Measurements from ENCODE around the gene OSBPL8. TPM values are rescaled to one million over a fixed set of nuclear protein-coding genes. Genes with fewer than 3 reads are reported as not detected.

Gene OSBPL8
- total and polyA plus RNA-seq, 3 experiments from 2014 or later = 87.3 to 113 (median 90.7) TPM

DNA sequence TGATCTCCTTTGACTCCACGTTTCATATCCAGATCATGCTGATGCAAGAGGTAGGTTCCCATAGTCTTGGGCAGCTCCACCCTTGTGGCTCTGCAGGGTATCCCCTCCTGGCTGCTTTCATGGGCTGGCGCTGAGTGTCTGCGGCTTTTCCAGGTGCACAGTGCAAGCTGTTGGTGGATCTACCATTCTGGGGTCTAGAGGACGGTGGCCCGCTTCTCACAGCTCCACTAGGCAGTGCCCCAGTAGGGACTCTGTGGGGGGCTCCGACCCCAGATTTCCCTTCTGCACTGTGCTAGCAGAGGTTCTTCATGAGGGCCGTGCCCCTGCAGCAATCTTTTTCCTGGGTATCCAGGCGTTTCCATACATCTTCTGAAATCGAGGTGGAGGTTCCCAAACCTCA, 199.3 kb downstream of the OSBPL8 start:
- POLR2A ChIA-PET = no interaction called here

DNA sequence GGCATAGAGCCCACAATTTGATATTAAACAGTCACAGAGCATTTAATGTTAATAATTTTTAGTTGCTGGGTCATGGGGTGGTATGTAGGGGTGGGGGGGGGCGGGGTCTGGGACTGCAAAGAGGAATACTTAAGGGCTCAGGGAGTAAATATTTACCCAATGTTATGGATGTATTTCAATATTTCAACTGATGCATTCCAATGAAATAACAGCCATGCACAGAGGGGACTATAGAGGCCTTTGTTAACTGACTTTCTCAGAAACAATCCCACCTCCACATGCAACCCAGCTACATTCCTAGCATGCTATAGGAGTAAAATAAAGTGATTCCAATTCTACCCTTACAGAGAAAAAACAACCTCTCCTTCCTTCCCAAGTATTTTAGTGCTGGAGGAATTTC, 203.5 kb downstream of the OSBPL8 start:
- Mint-ChIP-seq H3K27ac (peak overlapping the region in 1 of 8 donors; percentile 12), H3K4me1 (no peaks in the 10 kb centered on the region), H3K4me3 (no peak overlapping the region), H3K36me3 (peaks cover 5 to 53% (median 13%) of the 10 kb centered on the region in 3 donors), H3K9me3 (no peaks in the 10 kb centered on the region), H3K27me3 (peaks cover 0 to 1% of the 10 kb centered on the region in 2 donors)
- Histone ChIP-seq H3K9me3 (ENCODE audit: low read length) (no peaks in the 10 kb centered on the region), H3K4me1 (ENCODE audit: insufficient read depth, low read length) (no peaks in the 10 kb centered on the region), H3K4me3 (ENCODE audit: low read length) (no peak overlapping the region), H3K27ac (ENCODE audit: low read depth, low read length) (no peak overlapping the region), H3K36me3 (ENCODE audit: insufficient read depth, low read length) (peaks cover 10% of the 10 kb centered on the region), H3K27me3 (ENCODE audit: insufficient read depth, low read length, poor library complexity, severe bottlenecking) (no peaks in the 10 kb centered on the region)
- POLR2A ChIA-PET = no interaction called here
- DNase-seq = no peak
- CTCF ChIA-PET = interaction anchor here (0.5 to 1.0 kb wide), 2 partner anchors 231 to 248 kb away, joined by 3 read pairs; no protein-coding TSS in a partner anchor

More for the DNA sequence above, 199.3 kb downstream of the OSBPL8 start:
- peaks cover 0 to 1% of the 10 kb centered on the region in 2 donors for H3K27me3 Mint-ChIP-seq
- Histone ChIP-seq H3K27ac (ENCODE audit: low read depth, low read length) (no peak overlapping the region), H3K9me3 (ENCODE audit: low read length) (no peaks in the 10 kb centered on the region), H3K4me1 (ENCODE audit: insufficient read depth, low read length) (no peaks in the 10 kb centered on the region), H3K27me3 (ENCODE audit: insufficient read depth, low read length, poor library complexity, severe bottlenecking) (no peaks in the 10 kb centered on the region), H3K36me3 (ENCODE audit: insufficient read depth, low read length) (peaks cover 10% of the 10 kb centered on the region), H3K4me3 (ENCODE audit: low read length) (no peak overlapping the region)
- peaks cover 20 to 83% (median 26%) of the 10 kb centered on the region in 3 donors for H3K36me3 Mint-ChIP-seq
- CTCF ChIA-PET = no interaction called here
- H3K4me1 Mint-ChIP-seq = peaks cover 0 to 2% (median 0%) of the 10 kb centered on the region in 3 donors
- peaks cover 0 to 5% (median 4%) of the 10 kb centered on the region in 5 donors for H3K9me3 Mint-ChIP-seq
- H3K4me3 Mint-ChIP-seq = no peak overlapping the region
- no peak for DNase-seq
- peak overlapping the region in 1 of 8 donors; percentile 36 for H3K27ac Mint-ChIP-seq

DNA sequence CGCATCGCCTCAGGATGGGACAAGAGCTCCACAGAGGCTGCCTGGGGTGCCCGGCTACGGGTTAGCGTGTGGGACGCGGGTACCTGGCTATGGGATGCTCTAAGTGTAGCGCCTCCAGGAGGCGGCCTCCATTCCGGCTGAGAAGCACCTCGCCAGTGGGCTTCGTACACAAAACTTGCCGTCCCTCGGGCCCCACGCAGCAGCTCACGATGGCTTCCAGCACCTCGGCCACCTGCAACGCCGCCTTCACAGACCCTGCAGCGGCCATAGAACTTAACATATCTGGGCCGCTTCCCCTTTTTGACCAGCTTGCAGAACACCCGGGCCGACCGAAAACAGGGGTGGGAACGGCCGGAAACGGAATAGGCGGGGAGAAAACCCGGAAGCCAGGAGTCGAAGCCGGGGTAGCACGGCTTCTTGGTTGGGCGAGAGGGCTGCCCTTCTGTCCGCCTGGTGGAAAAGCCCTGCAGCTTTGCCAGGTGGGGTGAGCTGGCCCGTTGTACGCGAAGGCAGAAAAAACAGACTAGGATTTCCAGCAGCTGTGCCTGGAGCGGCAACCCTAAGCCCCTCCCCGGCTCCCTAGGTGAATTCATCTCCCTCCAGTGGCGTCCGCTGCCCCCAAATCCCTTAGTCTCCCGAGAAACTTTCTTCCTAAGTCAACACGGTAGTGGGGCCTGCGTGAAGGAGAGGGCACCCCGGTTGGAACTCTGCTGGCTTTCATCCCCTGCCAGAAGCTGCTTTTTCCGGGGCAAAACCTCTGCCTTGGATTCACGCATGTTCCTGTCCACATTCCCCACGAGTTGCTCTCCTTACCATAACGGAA, 211.3 kb downstream of the OSBPL8 start, which contains the start of gene BBS10:
Gene BBS10 (minus strand): TSS at position 337 of the 823 bp plus-strand sequence. CDS start 57 bp downstream, at position 280.
- CTCF ChIA-PET = interaction anchor here (0.7 to 1.2 kb wide), 6 partner anchors 9 to 238 kb away, joined by 3 to 8 read pairs (median 3); partner anchors contain the start of gene OSBPL8
- H3K9me3 Mint-ChIP-seq = no peaks in the 10 kb centered on the region
- peak within 1 kb of the TSS; percentile 73 for H3K27ac ChIP-seq (ENCODE audit: low read depth, low read length)
- POLR2A ChIA-PET = interaction anchor here (1.4 to 2.5 kb wide), 3 partner anchors 210 to 415 kb away, joined by 7 to 11 read pairs (median 8); partner anchors contain the start of genes NAP1L1 and ZDHHC17
- H3K4me1 ChIP-seq (ENCODE audit: insufficient read depth, low read length) = peaks cover 17% of the 10 kb centered on the region
- peaks cover 0 to 6% (median 2%) of the 10 kb centered on the region in 3 donors for H3K36me3 Mint-ChIP-seq
- peaks cover 0 to 2% of the 10 kb centered on the region in 2 donors for H3K27me3 Mint-ChIP-seq
- H3K9me3 ChIP-seq (ENCODE audit: low read length) = no peaks in the 10 kb centered on the region
- H3K27me3 ChIP-seq (ENCODE audit: insufficient read depth, low read length, poor library complexity, severe bottlenecking) = no peaks in the 10 kb centered on the region
- peak within 1 kb of the TSS; percentile 94 to 100 (median 97) for H3K4me3 Mint-ChIP-seq
- no peaks in the 10 kb centered on the region for H3K36me3 ChIP-seq (ENCODE audit: insufficient read depth, low read length)
- H3K4me3 ChIP-seq (ENCODE audit: low read length) = peak within 1 kb of the TSS; percentile 85
- H3K4me1 Mint-ChIP-seq = peaks cover 27 to 37% (median 32%) of the 10 kb centered on the region in 3 donors
- peak; percentile 73 to 88 (median 82) for DNase-seq
- H3K27ac Mint-ChIP-seq = peak within 1 kb of the TSS; percentile 82 to 94 (median 92)

DNA sequence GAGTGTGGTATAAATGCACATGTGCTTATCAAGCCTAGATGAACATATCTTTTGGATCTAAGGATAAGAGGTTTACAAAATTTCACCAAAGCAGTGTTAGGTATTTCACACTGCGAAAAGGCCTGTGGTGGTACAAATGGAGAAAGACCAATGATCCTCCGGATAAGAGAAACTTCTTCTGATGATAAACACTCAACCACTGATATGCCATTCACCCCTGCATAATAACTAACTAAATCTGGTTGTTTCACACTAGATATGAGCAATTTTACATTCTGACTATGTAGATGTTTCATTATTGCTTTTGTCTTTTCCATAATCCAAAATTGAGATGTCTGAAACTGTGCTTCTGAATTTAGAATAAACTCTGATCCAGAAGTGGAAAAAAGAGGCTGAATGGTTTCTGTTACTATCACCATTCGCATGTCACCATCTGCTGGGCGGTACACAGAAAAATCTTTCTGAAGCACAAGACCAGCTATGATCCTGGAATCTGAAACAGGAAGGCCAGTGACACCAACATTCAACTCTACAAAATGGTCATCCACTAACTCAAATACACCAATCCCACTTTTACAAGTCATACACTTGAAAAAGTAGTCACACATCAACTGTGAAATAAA, 212.7 kb downstream of the OSBPL8 start:
- H3K9me3 Mint-ChIP-seq = no peaks in the 10 kb centered on the region
- Histone ChIP-seq H3K36me3 (ENCODE audit: insufficient read depth, low read length) (no peaks in the 10 kb centered on the region), H3K9me3 (ENCODE audit: low read length) (no peaks in the 10 kb centered on the region), H3K27ac (ENCODE audit: low read depth, low read length) (no peak overlapping the region), H3K27me3 (ENCODE audit: insufficient read depth, low read length, poor library complexity, severe bottlenecking) (no peaks in the 10 kb centered on the region), H3K4me1 (ENCODE audit: insufficient read depth, low read length) (peaks cover 17% of the 10 kb centered on the region), H3K4me3 (ENCODE audit: low read length) (no peak overlapping the region)
- H3K27me3 Mint-ChIP-seq = peaks cover 0 to 2% of the 10 kb centered on the region in 2 donors
- peaks cover 27 to 37% (median 32%) of the 10 kb centered on the region in 3 donors for H3K4me1 Mint-ChIP-seq
- no peak for DNase-seq
- H3K36me3 Mint-ChIP-seq = peaks cover 0 to 6% (median 2%) of the 10 kb centered on the region in 3 donors
- H3K4me3 Mint-ChIP-seq = peak overlapping the region; percentile 94 to 100 (median 97)
- ChIA-PET CTCF (no interaction called here), POLR2A (interaction anchor here (2.5 kb wide), 1 partner anchor 417 kb away, joined by 8 read pairs; the partner anchor contains the start of gene ZDHHC17)
- H3K27ac Mint-ChIP-seq = peak overlapping the region in 5 of 8 donors; percentile 4 to 93 (median 19)

DNA sequence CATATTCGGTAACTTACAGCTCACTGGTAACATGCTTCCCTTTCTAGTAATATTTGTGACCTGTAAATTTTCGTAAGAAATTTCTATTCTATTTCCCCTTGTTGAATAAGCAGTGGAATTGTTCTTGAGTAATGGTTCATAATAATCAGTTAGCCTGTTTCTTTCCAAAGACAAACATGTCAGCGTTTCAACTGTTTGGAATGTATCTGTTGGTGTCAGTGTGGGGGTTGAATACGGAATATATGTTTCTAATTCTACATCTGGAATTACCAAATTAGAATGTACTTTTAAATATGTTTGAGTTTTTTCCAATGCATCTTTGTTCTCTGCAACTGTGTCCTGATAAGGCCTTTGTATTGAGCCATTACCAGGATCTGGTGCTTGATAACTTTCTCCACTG, 213.3 kb downstream of the OSBPL8 start:
- H3K4me1 Mint-ChIP-seq = peaks cover 27 to 37% (median 32%) of the 10 kb centered on the region in 3 donors
- H3K9me3 Mint-ChIP-seq = no peaks in the 10 kb centered on the region
- H3K27me3 Mint-ChIP-seq = peaks cover 0 to 2% of the 10 kb centered on the region in 2 donors
- no peak overlapping the region for H3K4me3 ChIP-seq (ENCODE audit: low read length)
- no peak for DNase-seq
- H3K36me3 Mint-ChIP-seq = peaks cover 0 to 6% (median 2%) of the 10 kb centered on the region in 3 donors
- POLR2A ChIA-PET = interaction anchor here (0.6 kb wide), 1 partner anchor 547 kb away, joined by 5 read pairs; no protein-coding TSS in a partner anchor
- H3K4me1 ChIP-seq (ENCODE audit: insufficient read depth, low read length) = peaks cover 17% of the 10 kb centered on the region
- H3K27ac Mint-ChIP-seq = peak overlapping the region in 1 of 8 donors; percentile 15
- H3K27ac ChIP-seq (ENCODE audit: low read depth, low read length) = no peak overlapping the region
- no peaks in the 10 kb centered on the region for H3K36me3 ChIP-seq (ENCODE audit: insufficient read depth, low read length)
- CTCF ChIA-PET = no interaction called here
- no peaks in the 10 kb centered on the region for H3K27me3 ChIP-seq (ENCODE audit: insufficient read depth, low read length, poor library complexity, severe bottlenecking)
- H3K9me3 ChIP-seq (ENCODE audit: low read length) = no peaks in the 10 kb centered on the region
- H3K4me3 Mint-ChIP-seq = peak overlapping the region in 1 of 7 donors; percentile 22

DNA sequence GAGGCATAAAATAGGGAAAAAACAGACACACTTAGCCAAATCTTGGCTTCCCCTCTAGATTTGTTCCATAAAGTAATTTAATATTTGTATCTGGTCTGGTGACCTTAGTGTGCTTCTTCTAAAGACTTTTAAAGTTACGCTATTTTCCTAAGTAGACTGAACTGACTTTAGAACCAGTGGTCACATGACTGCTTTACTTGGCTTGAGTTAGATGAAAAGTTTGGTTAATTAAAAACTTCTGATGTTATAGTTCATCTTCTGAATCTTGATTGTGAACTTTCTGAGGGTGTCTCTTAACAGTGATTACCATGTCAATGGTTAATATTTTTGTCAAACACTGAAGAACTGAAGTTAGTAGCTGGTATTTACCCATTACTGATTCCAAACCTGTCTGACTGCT, 214.0 kb downstream of the OSBPL8 start:
- Histone ChIP-seq H3K27ac (ENCODE audit: low read depth, low read length) (no peak overlapping the region), H3K9me3 (ENCODE audit: low read length) (no peaks in the 10 kb centered on the region), H3K4me1 (ENCODE audit: insufficient read depth, low read length) (peaks cover 17% of the 10 kb centered on the region), H3K4me3 (ENCODE audit: low read length) (no peak overlapping the region), H3K36me3 (ENCODE audit: insufficient read depth, low read length) (no peaks in the 10 kb centered on the region), H3K27me3 (ENCODE audit: insufficient read depth, low read length, poor library complexity, severe bottlenecking) (no peaks in the 10 kb centered on the region)
- no peak for DNase-seq
- Mint-ChIP-seq H3K4me3 (peak overlapping the region in 1 of 7 donors; percentile 25), H3K27me3 (peaks cover 0 to 2% of the 10 kb centered on the region in 2 donors), H3K4me1 (peaks cover 27 to 37% (median 32%) of the 10 kb centered on the region in 3 donors), H3K27ac (no peak overlapping the region), H3K36me3 (peaks cover 0 to 6% (median 2%) of the 10 kb centered on the region in 3 donors), H3K9me3 (no peaks in the 10 kb centered on the region)
- POLR2A ChIA-PET = interaction anchor here (0.6 kb wide), 1 partner anchor 548 kb away, joined by 5 read pairs; no protein-coding TSS in a partner anchor
- CTCF ChIA-PET = no interaction called here

DNA sequence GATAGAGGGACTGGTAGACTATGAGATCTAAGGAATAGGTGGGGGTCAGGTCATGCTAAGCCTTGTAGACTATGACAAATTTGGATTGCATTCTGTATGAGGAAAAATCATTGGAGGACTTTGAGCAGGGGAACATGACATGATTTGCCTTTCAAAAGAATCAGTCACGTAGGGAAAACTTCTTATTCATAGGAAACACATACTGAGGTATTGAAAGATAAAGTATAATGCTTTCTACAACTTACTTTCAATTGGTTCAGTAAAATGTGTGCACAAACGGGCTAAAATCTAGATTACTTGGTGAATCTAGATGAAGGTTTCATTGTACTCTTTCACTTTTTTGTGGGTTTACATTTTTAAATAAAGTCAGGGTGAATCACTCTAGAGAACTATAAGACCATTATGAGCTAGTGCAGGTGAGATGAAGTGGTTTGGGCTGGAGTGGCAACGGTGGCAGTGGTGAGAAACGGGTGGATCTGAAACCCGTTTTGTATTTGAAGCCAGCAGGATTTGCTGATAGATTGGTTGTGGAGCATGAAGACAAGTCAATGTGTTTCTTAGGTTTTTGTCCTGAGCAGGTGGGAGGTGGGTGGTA, 218.0 kb downstream of the OSBPL8 start:
- ChIA-PET POLR2A (no interaction called here), CTCF (no interaction called here)
- Mint-ChIP-seq H3K4me3 (no peak overlapping the region), H3K27ac (no peak overlapping the region), H3K36me3 (peaks cover 0 to 4% (median 2%) of the 10 kb centered on the region in 3 donors), H3K4me1 (peaks cover 4 to 16% (median 8%) of the 10 kb centered on the region in 3 donors), H3K9me3 (no peaks in the 10 kb centered on the region), H3K27me3 (peaks cover 4 to 15% of the 10 kb centered on the region in 2 donors)
- H3K4me3 ChIP-seq (ENCODE audit: low read length) = no peak overlapping the region
- H3K27me3 ChIP-seq (ENCODE audit: insufficient read depth, low read length, poor library complexity, severe bottlenecking) = no peaks in the 10 kb centered on the region
- no peaks in the 10 kb centered on the region for H3K36me3 ChIP-seq (ENCODE audit: insufficient read depth, low read length)
- H3K27ac ChIP-seq (ENCODE audit: low read depth, low read length) = no peak overlapping the region
- no peaks in the 10 kb centered on the region for H3K4me1 ChIP-seq (ENCODE audit: insufficient read depth, low read length)
- no peak for DNase-seq
- H3K9me3 ChIP-seq (ENCODE audit: low read length) = no peaks in the 10 kb centered on the region
